A549 (cell line): ENCODE data around the gene RAB3D. TPM values are rescaled to one million over a fixed set of nuclear protein-coding genes. Genes with fewer than 3 reads are reported as not detected.

Experiments used
- ATAC-seq, 2 experiments: fragments of 200-7000 bp in 1 of 2; fragments of >200 bp in 1 of 2; cut with Nextera tagmentation in 1 of 2; cut with Tn5 transposase in 1 of 2; 3 replicates each; pipeline versions ENCODE4 v1.8.0 to v1.9.1; 2018 to 2020; ENCODE audit warnings: mild to moderate bottlenecking in 1 of 2, moderate library complexity in 1 of 2
- CTCF ChIA-PET: fragments of 300-600 bp; sonication (Branson Sonifier 250); formaldehyde crosslinking; extraction: SDS; loops from one replicate; lab custom pipeline; 2021; ENCODE audit warnings: antibody characterized with exemption, inconsistent platforms; lab: Yijun Ruan, JAX
- POLR2A ChIA-PET: fragments of 350-600 bp; formaldehyde crosslinking; extraction: SDS; loops from one replicate; lab custom pipeline; 2021; ENCODE audit warnings: antibody characterized with exemption, inconsistent platforms; lab: Yijun Ruan, JAX
- DNase-seq, 2 experiments: peaks; one replicate each; pipeline versions ENCODE4 v3.0.0 to v3.0.0-alpha.2; 2011 to 2016; ENCODE audit warnings: low read depth in 1 of 2, low spot score in 1 of 2
- FAIRE-seq: peaks from 2 replicates; lab custom pipeline; 2011; peaks lifted over from hg19 to GRCh38; lab: Jason Lieb, UNC
- H3K27ac ChIP-seq, 2 experiments: fragments of >200 bp; sonication (Bioruptor Twin); formaldehyde crosslinking; 3 replicates each; pipeline ENCODE4 v1.5.1; 2016 to 2017
- H3K4me1 ChIP-seq: fragments of >200 bp; sonication (Bioruptor Twin); formaldehyde crosslinking; 3 replicates; pipeline ENCODE4 v1.6.1; 2016
- H3K4me2 ChIP-seq: fragments of >200 bp; sonication (Bioruptor Twin); formaldehyde crosslinking; 3 replicates; pipeline ENCODE4 v1.6.1; 2016
- H3K4me3 ChIP-seq: fragments of >200 bp; sonication (Bioruptor Twin); formaldehyde crosslinking; 3 replicates; pipeline ENCODE4 v1.5.1; 2016
- H3K9me3 ChIP-seq: fragments of >200 bp; sonication (Bioruptor Twin); formaldehyde crosslinking; 3 replicates; pipeline ENCODE4 v1.6.1; 2016
- CBX8 ChIP-seq: fragments of 200-600 bp; sonication (generic); IDR thresholded peaks from 2 replicates; pipeline ENCODE4 v1.6.1; 2016
- CEBPB ChIP-seq, 2 experiments: fragments of >200 bp in 1 of 2; sonication (Bioruptor Twin) in 1 of 2; formaldehyde crosslinking in 1 of 2; IDR thresholded peaks; 2 replicates each; pipeline ENCODE4 v1.6.1; 2012 to 2016
- CHD2 ChIP-seq: fragments of 150-350 bp; IDR thresholded peaks from 2 replicates; pipeline ENCODE4 v1.6.1; 2014; ENCODE audit warnings: low read length; ENCODE audit not compliant: partially characterized antibody
- CTCF ChIP-seq: fragments of >200 bp; sonication (Bioruptor Twin); formaldehyde crosslinking; IDR thresholded peaks from 3 replicates; pipeline ENCODE4 v1.5.1; 2016
- EHF ChIP-seq: fragments of 250-450 bp; sonication (Bioruptor Pico); IDR thresholded peaks from 2 replicates; pipeline ENCODE4 v1.5.0; 2020; ENCODE audit warnings: mild to moderate bottlenecking
- EHMT2 ChIP-seq: fragments of 200-600 bp; sonication (generic); IDR thresholded peaks from 2 replicates; pipeline ENCODE4 v1.6.1; 2016; ENCODE audit warnings: antibody characterized with exemption, low read depth, mild to moderate bottlenecking, moderate library complexity
- HOXB5 ChIP-seq: fragments of 250-450 bp; sonication (Bioruptor Pico); IDR thresholded peaks from 2 replicates; pipeline ENCODE4 v1.5.0; 2020; ENCODE audit warnings: mild to moderate bottlenecking, moderate library complexity
- JUN ChIP-seq, 2 experiments: fragments of >200 bp; sonication (Bioruptor Twin); formaldehyde crosslinking; IDR thresholded peaks; 2 replicates in 1 of 2; 3 replicates in 1 of 2; pipeline ENCODE4 v1.6.1; 2016 to 2017
- JUNB ChIP-seq: fragments of >200 bp; sonication (Bioruptor Twin); formaldehyde crosslinking; IDR thresholded peaks from 2 replicates; pipeline ENCODE4 v1.6.1; 2016
- MAX ChIP-seq: IDR thresholded peaks from 2 replicates; pipeline ENCODE4 v1.6.1; 2012
- MYC ChIP-seq: IDR thresholded peaks from 2 replicates; pipeline ENCODE4 v1.6.1; 2012; ENCODE audit warnings: mild to moderate bottlenecking, inconsistent platforms, low read length, improper control_type of control experiment, borderline replicate concordance
- NPAS2 ChIP-seq: fragments of 250-450 bp; sonication (Bioruptor Pico); IDR thresholded peaks from 2 replicates; pipeline ENCODE4 v1.8.0; 2022; ENCODE audit warnings: mild to moderate bottlenecking, moderate library complexity, borderline replicate concordance
- RAD21 ChIP-seq, 2 experiments: fragments of >200 bp in 1 of 2; sonication (Bioruptor Twin) in 1 of 2; formaldehyde crosslinking in 1 of 2; IDR thresholded peaks in 1 of 2; conservative IDR thresholded peaks in 1 of 2; 2 replicates in 1 of 2; 3 replicates in 1 of 2; pipeline ENCODE4 v1.6.1; 2012 to 2018; ENCODE audit warnings: inconsistent platforms in 1 of 2
- RARB ChIP-seq: fragments of 250-450 bp; sonication (Bioruptor Pico); IDR thresholded peaks from 2 replicates; pipeline ENCODE4 v1.8.0; 2021; ENCODE audit warnings: mild to moderate bottlenecking, moderate library complexity
- REST ChIP-seq: fragments of 200-600 bp; sonication (generic); IDR thresholded peaks from 2 replicates; pipeline ENCODE4 v1.6.1; 2016; ENCODE audit warnings: antibody characterized with exemption, mild to moderate bottlenecking, moderate library complexity
- RFX5 ChIP-seq: fragments of 450-650 bp; IDR thresholded peaks from 2 replicates; pipeline ENCODE4 v1.7.1; 2014; ENCODE audit warnings: antibody characterized with exemption, mild to moderate bottlenecking, moderate library complexity
- RNF2 ChIP-seq: fragments of 200-600 bp; sonication (generic); IDR thresholded peaks from 2 replicates; pipeline ENCODE4 v1.6.1; 2016; ENCODE audit warnings: low read depth, mild to moderate bottlenecking, antibody characterized with exemption, moderate library complexity, borderline replicate concordance
- SREBF2 ChIP-seq: fragments of 450-650 bp; IDR thresholded peaks from 2 replicates; pipeline ENCODE4 v1.6.1; 2014; ENCODE audit warnings: mild to moderate bottlenecking, moderate library complexity
- TFCP2L1 ChIP-seq: fragments of 250-450 bp; sonication (Bioruptor Pico); IDR thresholded peaks from 2 replicates; pipeline ENCODE4 v1.5.0; 2021; ENCODE audit warnings: mild to moderate bottlenecking
- ZFP36 ChIP-seq: fragments of 450-650 bp; IDR thresholded peaks from 2 replicates; pipeline ENCODE4 v1.6.1; 2014; ENCODE audit warnings: borderline replicate concordance; ENCODE audit not compliant: partially characterized antibody
- WGBS: methylation state at CpG from one replicate; pipeline ENCODE4 v1.1.6; 2017; ENCODE audit errors: missing lambda C conversion rate; 5-methylcytosine and 5-hydroxymethylcytosine counted together
- polyA plus RNA-seq, 4 experiments: library from polyadenylated mRNA; depleted of rRNA in 3 of 4; stranded (reverse); fragments of >200 nt; fragmentation: RNase III in 1 of 4; extraction: RNeasy Plus Mini Kit Qiagen cat#74134 plus additional on column Dnase treatment in 1 of 4; gene quantifications; 2 replicates in 3 of 4; 3 replicates in 1 of 4; pipeline ENCODE4 v1.2.3, GENCODE V29; 2011 to 2017

RAB3D gene
- polyA plus RNA-seq, 2 of the 4 experiments (the other 2 are of a cell fraction) = 4.8 to 22.3 TPM

- FAIRE-seq = no peak
- 77% methylated on average over 7 of the region's 7 CpGs for WGBS
- ChIA-PET CTCF (no interaction called here), POLR2A (no interaction called here)
- no peak for ATAC-seq
- Histone ChIP-seq H3K27ac (no peak overlapping the region), H3K4me3 (no peak overlapping the region), H3K4me2 (no peak overlapping the region), H3K9me3 (no peaks in the 10 kb centered on the region), H3K4me1 (no peaks in the 10 kb centered on the region)
- TF ChIP-seq RARB (CRISPR knock-in tag) = no peak
- no peak for TF ChIP-seq JUN (IDR thresholded peaks at IDR 0.05)
- no peak for TF ChIP-seq ZFP36
- no peak for TF ChIP-seq EHMT2
- TF ChIP-seq MYC = no peak
- TF ChIP-seq RFX5 = no peak
- no peak for TF ChIP-seq RAD21 (conservative IDR thresholded peaks at IDR 0.05 in 1 of 2, IDR thresholded peaks at IDR 0.05 in 1 of 2)
- no peak for TF ChIP-seq MAX
- TF ChIP-seq JUNB = no peak
- no peak for DNase-seq
These were observed 26.2 kb upstream of the RAB3D start for GRCh38 chr19:11365557-11366117.

- no peak for FAIRE-seq
- H3K4me2 ChIP-seq = no peak overlapping the region
- no peak for DNase-seq
- no peaks in the 10 kb centered on the region for H3K4me1 ChIP-seq
- no peak for ATAC-seq
- CTCF ChIA-PET = interaction anchor here (1.0 kb wide), 1 partner anchor 18 kb away, joined by 3 read pairs; no protein-coding TSS in a partner anchor
- POLR2A ChIA-PET = interaction anchor here (2.8 kb wide), 1 partner anchor 10 kb away, joined by 13 read pairs; the partner anchor contains the start of gene SWSAP1
- 75% methylated on average over 5 of the region's 5 CpGs for WGBS
- TF ChIP-seq MYC (no peak), TFCP2L1 (CRISPR knock-in tag) (no peak), RAD21 (conservative IDR thresholded peaks at IDR 0.05 in 1 of 2, IDR thresholded peaks at IDR 0.05 in 1 of 2) (no peak)
- H3K27ac ChIP-seq = no peak overlapping the region
- no peaks in the 10 kb centered on the region for H3K9me3 ChIP-seq
- no peak overlapping the region for H3K4me3 ChIP-seq
These were observed 25.5 kb upstream of the RAB3D start for GRCh38 chr19:11364935-11365334.

- ATAC-seq = no peak
- no peak overlapping the region for H3K4me2 ChIP-seq
- WGBS = 90% methylated on average over 21 of the region's 28 CpGs
- TF ChIP-seq EHF (CRISPR knock-in tag) (no peak), REST (no peak), CHD2 (no peak), ZFP36 (no peak), HOXB5 (no peak), CTCF (no peak), RNF2 (no peak), RARB (CRISPR knock-in tag) (no peak), NPAS2 (no peak), CBX8 (no peak), SREBF2 (no peak), CEBPB (IDR thresholded peaks at IDR 0.05) (no peak)
- H3K4me3 ChIP-seq = no peak overlapping the region
- ChIA-PET POLR2A (interaction anchor here (2.8 kb wide), 1 partner anchor 11 kb away, joined by 13 read pairs; the partner anchor contains the start of gene SWSAP1), CTCF (interaction anchor here (1.0 to 1.6 kb wide), 3 partner anchors 12 to 18 kb away, joined by 3 to 4 read pairs (median 4); no protein-coding TSS in a partner anchor)
- H3K4me1 ChIP-seq = no peaks in the 10 kb centered on the region
- H3K9me3 ChIP-seq = no peaks in the 10 kb centered on the region
- DNase-seq = no peak
- no peak overlapping the region for H3K27ac ChIP-seq
- no peak for FAIRE-seq
These were observed 24.9 kb upstream of the RAB3D start for GRCh38 chr19:11364296-11364904.
